Keratinocyte (primary cell): ENCODE measurements around the gene MSI1. TPM values are rescaled to one million over a fixed set of nuclear protein-coding genes. Genes with fewer than 3 reads are reported as not detected.
"Not testable (repeated sequence)": the region's sequence is repeated elsewhere in the genome, so short reads cannot be mapped to it uniquely, and the experiment has no call there.

Experiments used
- DNase-seq: peaks from one replicate; pipeline ENCODE4 v3.0.0-alpha.2; 2011; ENCODE audit warnings: low read depth, missing footprints, low spot score
- FAIRE-seq: peaks from 2 replicates; lab custom pipeline; 2011; peaks lifted over from hg19 to GRCh38; lab: Jason Lieb, UNC
- H2AFZ ChIP-seq: 2 replicates; pipeline ENCODE4 v1.6.0; 2012; ENCODE audit warnings: low read length, control low read depth, inconsistent platforms; ENCODE audit not compliant: control insufficient read depth
- H3K27ac ChIP-seq: 2 replicates; pipeline ENCODE4 v1.5.1; 2011; ENCODE audit warnings: low read length; ENCODE audit not compliant: control insufficient read depth, insufficient read depth
- H3K27me3 ChIP-seq: 3 replicates; pipeline ENCODE4 v1.6.0; 2011; ENCODE audit warnings: low read length; ENCODE audit not compliant: control insufficient read depth, insufficient read depth; ENCODE audit errors: extremely low read depth
- H3K36me3 ChIP-seq, 2 experiments: 2 replicates in 1 of 2; 3 replicates in 1 of 2; pipeline ENCODE4 v1.5.1; 2011; ENCODE audit warnings: low read length in 2 of 2, mild to moderate bottlenecking in 1 of 2; ENCODE audit not compliant: control insufficient read depth in 2 of 2, insufficient read depth in 2 of 2; ENCODE audit errors: extremely low read depth in 1 of 2
- H3K4me1 ChIP-seq: 3 replicates; pipeline ENCODE4 v1.5.1; 2011; ENCODE audit warnings: low read length; ENCODE audit not compliant: control insufficient read depth, insufficient read depth; ENCODE audit errors: extremely low read depth
- H3K4me2 ChIP-seq: 3 replicates; pipeline ENCODE4 v1.6.0; 2011; ENCODE audit warnings: low read depth, low read length; ENCODE audit not compliant: control insufficient read depth, insufficient read depth; ENCODE audit errors: extremely low read depth
- H3K4me3 ChIP-seq, 3 experiments: fragments of 200-600 bp in 1 of 3; sonication (generic) in 1 of 3; 2 replicates in 2 of 3; 3 replicates in 1 of 3; pipeline ENCODE4 v1.5.1; 2011 to 2016; ENCODE audit warnings: low read length in 3 of 3, mild to moderate bottlenecking in 3 of 3, control low read depth in 2 of 3, inconsistent platforms in 1 of 3, low read depth in 1 of 3, mixed read lengths in 1 of 3, mixed run types in 1 of 3, moderate library complexity in 1 of 3; ENCODE audit not compliant: control insufficient read depth in 2 of 3, insufficient read depth in 2 of 3; ENCODE audit errors: extremely low read depth in 1 of 3
- H3K79me2 ChIP-seq: 2 replicates; pipeline ENCODE4 v1.6.0; 2012; ENCODE audit warnings: low read length; ENCODE audit not compliant: control insufficient read depth, insufficient read depth
- H3K9ac ChIP-seq: 3 replicates; pipeline ENCODE4 v1.6.0; 2011; ENCODE audit warnings: low read length; ENCODE audit not compliant: control insufficient read depth, insufficient read depth; ENCODE audit errors: extremely low read depth
- H3K9me1 ChIP-seq: 3 replicates; pipeline ENCODE4 v1.6.0; 2011; ENCODE audit warnings: low read length; ENCODE audit not compliant: control insufficient read depth, insufficient read depth; ENCODE audit errors: extremely low read depth
- H3K9me3 ChIP-seq: 2 replicates; pipeline ENCODE4 v1.5.1; 2012; ENCODE audit warnings: low read depth, low read length; ENCODE audit not compliant: control insufficient read depth
- H4K20me1 ChIP-seq: 3 replicates; pipeline ENCODE4 v1.6.0; 2011; ENCODE audit warnings: low read length; ENCODE audit not compliant: control insufficient read depth, insufficient read depth; ENCODE audit errors: extremely low read depth
- CTCF ChIP-seq, 3 experiments: IDR thresholded peaks in 1 of 3; conservative IDR thresholded peaks in 1 of 3; optimal IDR thresholded peaks in 1 of 3; 2 replicates in 2 of 3; 3 replicates in 1 of 3; pipeline versions ENCODE3 to v1.5.1; 2011; ENCODE audit warnings: low read length in 3 of 3, mild to moderate bottlenecking in 3 of 3, moderate library complexity in 2 of 3, control low read depth in 1 of 3, inconsistent platforms in 1 of 3; ENCODE audit not compliant: insufficient read depth in 2 of 3; ENCODE audit errors: extremely low read depth in 1 of 3
- EZH2 ChIP-seq: IDR thresholded peaks from one replicate; pipeline ENCODE4 v1.6.1; 2012; ENCODE audit warnings: inconsistent platforms, mild to moderate bottlenecking, low read length, moderate library complexity
- dilution Hi-C: fragments of 300-500 bp; cut with MboI; formaldehyde crosslinking; loops from one replicate; pipeline ENCODE4 v1.7.0; 2020; ENCODE audit warnings: low sequenced_read_pairs; ENCODE audit not compliant: extremely low pct_ligation_motif_present
- polyA plus RNA-seq, 5 experiments: library from polyadenylated mRNA; depleted of rRNA in 3 of 5; stranded (reverse) in 3 of 5; stranded (forward) in 1 of 5; unstranded in 1 of 5; fragments of >200 nt; gene quantifications; 1 replicate in 1 of 5; 2 replicates in 3 of 5; 3 replicates in 1 of 5; pipeline versions ENCODE4 v1.2.1 to v1.2.3, GENCODE V29; 2011 to 2012; ENCODE audit warnings: missing spikeins in 2 of 5, low read depth in 1 of 5, low replicate concordance in 1 of 5

Gene MSI1
- polyA plus RNA-seq, 1 donor (not counting 4 experiments of a cell fraction or from before 2014, with no cell fraction given), result not detected

- FAIRE-seq (no peak), DNase-seq (no peak)
- no peaks in the 10 kb centered on the region for H4K20me1 ChIP-seq
- H3K27me3 ChIP-seq, result no peaks in the 10 kb centered on the region
- H3K36me3 ChIP-seq, result no peaks in the 10 kb centered on the region
- H3K9me1 ChIP-seq, result no peaks in the 10 kb centered on the region
- H3K4me1 ChIP-seq, result no peaks in the 10 kb centered on the region
- no peaks in the 10 kb centered on the region for H3K79me2 ChIP-seq
- dilution Hi-C loops, result no loop called here
- no peak overlapping the region for H3K27ac ChIP-seq
- no peak overlapping the region for H3K4me2 ChIP-seq
- H3K9ac ChIP-seq, result no peak overlapping the region
- no peak overlapping the region for H2AFZ ChIP-seq
- H3K9me3 ChIP-seq, result no peaks in the 10 kb centered on the region
- no peak overlapping the region for H3K4me3 ChIP-seq
- TF ChIP-seq EZH2, result no peak
- TF ChIP-seq CTCF (optimal IDR thresholded peaks at IDR 0.05 in 1 of 3, IDR thresholded peaks at IDR 0.05 in 1 of 3, conservative IDR thresholded peaks at IDR 0.05 in 1 of 3; ENCODE audit: extremely low read depth in 1 of 3, insufficient read depth in 2 of 3, low read length in 3 of 3), result no peak
Observed at GRCh38 chr12:120339256-120339655, 29.7 kb downstream of the MSI1 start.

GRCh38 chr12:120337730-120338129, 31.2 kb downstream of the MSI1 start:
- H3K36me3 ChIP-seq, result no peaks in the 10 kb centered on the region
- no peaks in the 10 kb centered on the region for H3K9me1 ChIP-seq
- no peak for TF ChIP-seq EZH2
- TF ChIP-seq CTCF (optimal IDR thresholded peaks at IDR 0.05 in 1 of 3, IDR thresholded peaks at IDR 0.05 in 1 of 3, conservative IDR thresholded peaks at IDR 0.05 in 1 of 3; ENCODE audit: extremely low read depth in 1 of 3, insufficient read depth in 2 of 3, low read length in 3 of 3), result no peak
- H3K27ac ChIP-seq, result no peak overlapping the region
- DNase-seq, result no peak
- no peak for FAIRE-seq
- no peaks in the 10 kb centered on the region for H3K79me2 ChIP-seq
- H3K4me2 ChIP-seq, result no peak overlapping the region
- no peaks in the 10 kb centered on the region for H4K20me1 ChIP-seq
- no peak overlapping the region for H3K9ac ChIP-seq
- no peaks in the 10 kb centered on the region for H3K27me3 ChIP-seq
- dilution Hi-C loops, result no loop called here
- H3K9me3 ChIP-seq, result no peaks in the 10 kb centered on the region
- no peak overlapping the region for H3K4me3 ChIP-seq
- H3K4me1 ChIP-seq, result no peaks in the 10 kb centered on the region
- no peak overlapping the region for H2AFZ ChIP-seq

GRCh38 chr12:120336392-120336791, 32.6 kb downstream of the MSI1 start:
- H3K4me3 ChIP-seq, H3K27ac ChIP-seq, H3K9me1 ChIP-seq, H3K4me1 ChIP-seq, FAIRE-seq, H3K4me2 ChIP-seq, H4K20me1 ChIP-seq, H3K27me3 ChIP-seq, H3K36me3 ChIP-seq, DNase-seq, dilution Hi-C loops, H3K9ac ChIP-seq, H3K9me3 ChIP-seq, H2AFZ ChIP-seq, H3K79me2 ChIP-seq: not testable (repeated sequence)
